Activated T-cell treated with anti-CD3 and anti-CD28 coated beads, Interleukin-2, amount 50 U/mL, for 4 hours (primary cell): Measurements from ENCODE around the gene TBXAS1. TPM values are rescaled to one million over a fixed set of nuclear protein-coding genes. Genes with fewer than 3 reads are reported as not detected.

Source experiments
- ATAC-seq, 2 donors: fragments of 200-7000 bp; cut with Tn5 transposase; one replicate each; pipeline ENCODE4 v1.10.0; 2021
- DNase-seq: peaks from one replicate; pipeline ENCODE4 v3.0.0-alpha.2; 2020
- H3K27me3 Mint-ChIP-seq: one replicate; pipeline ENCODE4 v1.8.0; 2021; ENCODE audit warnings: low read depth, mixed read lengths
- H3K36me3 Mint-ChIP-seq: one replicate; pipeline ENCODE4 v1.8.0; 2022; ENCODE audit warnings: mixed read lengths; ENCODE audit not compliant: insufficient read depth
- H3K4me1 Mint-ChIP-seq: one replicate; pipeline ENCODE4 v1.8.0; 2021; ENCODE audit warnings: low read depth, mixed read lengths
- H3K4me3 Mint-ChIP-seq: one replicate; pipeline ENCODE4 v1.8.0; 2021; ENCODE audit warnings: mild to moderate bottlenecking, moderate library complexity, mixed read lengths
- H3K9me3 Mint-ChIP-seq: one replicate; pipeline ENCODE4 v1.8.0; 2021; ENCODE audit warnings: mixed read lengths
- total RNA-seq, 3 donors: library from RNA; stranded (reverse); gene quantifications; one replicate each; pipeline ENCODE4 v1.2.1, GENCODE V29; 2021

Gene TBXAS1
- 1 to 10 TPM; 1.7 to 4.1 (median 4.0) TPM for total RNA-seq

- ATAC-seq: peak; percentile 55 to 68
- DNase-seq: no peak
- peaks cover 5% of the 10 kb centered on the region for H3K36me3 Mint-ChIP-seq
- H3K4me1 Mint-ChIP-seq: peaks cover 37% of the 10 kb centered on the region
- peak within 1 kb of the TSS; percentile 74 for H3K4me3 Mint-ChIP-seq
- H3K27me3 Mint-ChIP-seq: no peaks in the 10 kb centered on the region
- H3K9me3 Mint-ChIP-seq: peaks cover 16% of the 10 kb centered on the region
These were observed at the start of gene TBXAS1 for GRCh38 chr7:139829025-139829774. TSS of gene TBXAS1 (plus strand) at chr7:139829264. CDS start at chr7:139829391, 127 bp downstream.

GRCh38 chr7:139782932-139783331 lies 46.1 kb upstream of the TBXAS1 start:
- DNase-seq (no peak), ATAC-seq (no peak)
- Mint-ChIP-seq H3K4me1 (peaks cover 12% of the 10 kb centered on the region), H3K9me3 (no peaks in the 10 kb centered on the region), H3K4me3 (no peak overlapping the region), H3K36me3 (no peaks in the 10 kb centered on the region), H3K27me3 (peaks cover 17% of the 10 kb centered on the region)

GRCh38 chr7:139783647-139784385 lies 45.2 kb upstream of the TBXAS1 start:
- H3K4me1 Mint-ChIP-seq: peaks cover 9% of the 10 kb centered on the region

GRCh38 chr7:139784648-139785047 lies 44.4 kb upstream of the TBXAS1 start:
- Mint-ChIP-seq H3K27me3 (peaks cover 11% of the 10 kb centered on the region), H3K36me3 (peaks cover 2% of the 10 kb centered on the region), H3K4me1 (peaks cover 3% of the 10 kb centered on the region), H3K9me3 (no peaks in the 10 kb centered on the region), H3K4me3 (no peak overlapping the region)
- ATAC-seq: peak in 1 of 2 donors; percentile 18
- DNase-seq: no peak

More at GRCh38 chr7:139783647-139784385, 45.2 kb upstream of the TBXAS1 start:
- peaks cover 17% of the 10 kb centered on the region for H3K27me3 Mint-ChIP-seq
- no peak overlapping the region for H3K4me3 Mint-ChIP-seq
- H3K36me3 Mint-ChIP-seq: peaks cover 2% of the 10 kb centered on the region
- DNase-seq (no peak), ATAC-seq (peak in 1 of 2 donors; percentile 43)
- no peaks in the 10 kb centered on the region for H3K9me3 Mint-ChIP-seq

GRCh38 chr7:139791316-139791715 lies 37.7 kb upstream of the TBXAS1 start:
- H3K27me3 Mint-ChIP-seq: no peaks in the 10 kb centered on the region
- H3K9me3 Mint-ChIP-seq: peaks cover 4% of the 10 kb centered on the region
- ATAC-seq (no peak), DNase-seq (no peak)
- H3K4me1 Mint-ChIP-seq: no peaks in the 10 kb centered on the region
- peaks cover 2% of the 10 kb centered on the region for H3K36me3 Mint-ChIP-seq
- H3K4me3 Mint-ChIP-seq: no peak overlapping the region

- Mint-ChIP-seq H3K9me3 (peaks cover 6% of the 10 kb centered on the region), H3K36me3 (no peaks in the 10 kb centered on the region), H3K27me3 (no peaks in the 10 kb centered on the region), H3K4me3 (no peak overlapping the region), H3K4me1 (peaks cover 6% of the 10 kb centered on the region)
- DNase-seq (no peak), ATAC-seq (no peak)
These were observed 31.5 kb upstream of the TBXAS1 start for GRCh38 chr7:139797607-139798006.

- DNase-seq: no peak
- Mint-ChIP-seq H3K4me3 (no peak overlapping the region), H3K4me1 (peaks cover 6% of the 10 kb centered on the region), H3K27me3 (no peaks in the 10 kb centered on the region), H3K9me3 (peaks cover 13% of the 10 kb centered on the region), H3K36me3 (peaks cover 3% of the 10 kb centered on the region)
- no peak for ATAC-seq
These were observed 30.8 kb upstream of the TBXAS1 start for GRCh38 chr7:139798221-139798620.

- Mint-ChIP-seq H3K4me3 (no peak overlapping the region), H3K36me3 (peaks cover 3% of the 10 kb centered on the region), H3K4me1 (peaks cover 6% of the 10 kb centered on the region), H3K27me3 (no peaks in the 10 kb centered on the region), H3K9me3 (peaks cover 15% of the 10 kb centered on the region)
- no peak for ATAC-seq
- DNase-seq: no peak
These were observed 30.2 kb upstream of the TBXAS1 start for GRCh38 chr7:139798892-139799291.

- DNase-seq: no peak
- Mint-ChIP-seq H3K4me3 (no peak overlapping the region), H3K9me3 (peaks cover 15% of the 10 kb centered on the region), H3K27me3 (no peaks in the 10 kb centered on the region), H3K4me1 (peaks cover 6% of the 10 kb centered on the region), H3K36me3 (peaks cover 3% of the 10 kb centered on the region)
- no peak for ATAC-seq
These were observed 29.5 kb upstream of the TBXAS1 start for GRCh38 chr7:139799586-139799985.

- Mint-ChIP-seq H3K36me3 (peaks cover 3% of the 10 kb centered on the region), H3K9me3 (peaks cover 11% of the 10 kb centered on the region), H3K4me1 (no peaks in the 10 kb centered on the region), H3K4me3 (no peak overlapping the region), H3K27me3 (peaks cover 8% of the 10 kb centered on the region)
- no peak for DNase-seq
- ATAC-seq: no peak
These were observed 24.5 kb upstream of the TBXAS1 start for GRCh38 chr7:139804571-139804970.

- ATAC-seq (no peak), DNase-seq (no peak)
- Mint-ChIP-seq H3K36me3 (peaks cover 3% of the 10 kb centered on the region), H3K4me1 (peaks cover 3% of the 10 kb centered on the region), H3K4me3 (no peak overlapping the region), H3K9me3 (peaks cover 11% of the 10 kb centered on the region), H3K27me3 (peaks cover 8% of the 10 kb centered on the region)
These were observed 22.1 kb upstream of the TBXAS1 start for GRCh38 chr7:139807009-139807408.

GRCh38 chr7:139808427-139808826 lies 20.6 kb upstream of the TBXAS1 start:
- Mint-ChIP-seq H3K27me3 (peaks cover 8% of the 10 kb centered on the region), H3K4me3 (no peak overlapping the region), H3K9me3 (no peaks in the 10 kb centered on the region), H3K36me3 (no peaks in the 10 kb centered on the region), H3K4me1 (peaks cover 3% of the 10 kb centered on the region)
- DNase-seq: no peak
- ATAC-seq: no peak

GRCh38 chr7:139808846-139809442 lies 20.1 kb upstream of the TBXAS1 start:
- DNase-seq: no peak
- Mint-ChIP-seq H3K4me1 (peaks cover 7% of the 10 kb centered on the region), H3K36me3 (no peaks in the 10 kb centered on the region), H3K27me3 (peaks cover 8% of the 10 kb centered on the region), H3K9me3 (no peaks in the 10 kb centered on the region), H3K4me3 (no peak overlapping the region)
- ATAC-seq: no peak

- H3K4me1 Mint-ChIP-seq: peaks cover 7% of the 10 kb centered on the region
- ATAC-seq: peak; percentile 69 to 71
- H3K4me3 Mint-ChIP-seq: no peak overlapping the region
- no peak for DNase-seq
- H3K36me3 Mint-ChIP-seq: peaks cover 2% of the 10 kb centered on the region
- H3K9me3 Mint-ChIP-seq: peaks cover 2% of the 10 kb centered on the region
- H3K27me3 Mint-ChIP-seq: peaks cover 8% of the 10 kb centered on the region
These were observed 18.0 kb upstream of the TBXAS1 start for GRCh38 chr7:139811066-139811465.
